PC-3 (cell line): Measurements from ENCODE around the gene WDR75. TPM values are rescaled to one million over a fixed set of nuclear protein-coding genes. Genes with fewer than 3 reads are reported as not detected.

Source experiments
- ATAC-seq: fragments of 200-7000 bp; cut with Tn5 transposase; 2 replicates; pipeline ENCODE4 v1.9.1; 2020; ENCODE audit warnings: mild to moderate bottlenecking, moderate library complexity
- BruUV-seq: library from RNA; stranded (reverse); fragments of 400-500 nt; replicated peaks from 2 replicates; lab custom pipeline; 2021; lab: Mats Ljungman, UMichigan
- CTCF ChIA-PET: fragments of 300-600 bp; sonication (Branson Sonifier 250); formaldehyde crosslinking; loops from one replicate; lab custom pipeline; 2022; ENCODE audit warnings: antibody characterized with exemption; lab: Charles Lee
- POLR2A ChIA-PET: fragments of 300-600 bp; sonication (Branson Sonifier 250); formaldehyde crosslinking; loops from one replicate; lab custom pipeline; 2022; ENCODE audit warnings: antibody characterized with exemption; ENCODE audit not compliant: unreplicated experiment; lab: Charles Lee
- DNase-seq: peaks from one replicate; pipeline ENCODE4 v3.0.0-alpha.2; 2015
- H2AFZ ChIP-seq: fragments of 300-600 bp; sonication (generic); 2 replicates; pipeline ENCODE4 v1.6.0; 2016; ENCODE audit warnings: antibody characterized with exemption, low read length
- H3F3A ChIP-seq: fragments of 300-600 bp; sonication (generic); one replicate; pipeline ENCODE4 v1.6.0; 2017; ENCODE audit warnings: antibody characterized with exemption, low read length, control low read depth, mild to moderate bottlenecking; ENCODE audit not compliant: unreplicated experiment
- H3K27ac ChIP-seq: fragments of 300-600 bp; sonication (generic); 2 replicates; pipeline ENCODE4 v1.5.1; 2016; ENCODE audit warnings: mild to moderate bottlenecking, low read length
- H3K27me3 ChIP-seq: fragments of 300-600 bp; sonication (generic); 2 replicates; pipeline ENCODE4 v1.6.1; 2016; ENCODE audit warnings: low read length, mixed read lengths
- H3K36me3 ChIP-seq: fragments of 300-600 bp; sonication (generic); 2 replicates; pipeline ENCODE4 v1.6.1; 2016; ENCODE audit warnings: low read depth, mixed run types, low read length, mixed read lengths
- H3K4me1 ChIP-seq: fragments of 300-600 bp; sonication (generic); 2 replicates; pipeline ENCODE4 v1.5.1; 2016; ENCODE audit warnings: low read length; ENCODE audit not compliant: insufficient read depth
- H3K4me2 ChIP-seq: fragments of 300-600 bp; sonication (generic); 2 replicates; pipeline ENCODE4 v1.6.0; 2016; ENCODE audit warnings: low read length
- H3K4me3 ChIP-seq: fragments of 300-600 bp; sonication (generic); 2 replicates; pipeline ENCODE4 v1.5.1; 2016; ENCODE audit warnings: mild to moderate bottlenecking, low read length, mixed read lengths
- H3K79me2 ChIP-seq: fragments of 300-600 bp; sonication (generic); 2 replicates; pipeline ENCODE4 v1.6.1; 2017; ENCODE audit warnings: low read length, mixed read lengths
- H3K9ac ChIP-seq: fragments of 300-600 bp; sonication (generic); 2 replicates; pipeline ENCODE4 v1.6.0; 2016; ENCODE audit warnings: mild to moderate bottlenecking, low read length
- H3K9me2 ChIP-seq: fragments of 300-600 bp; sonication (generic); replicated peaks from 2 replicates; pipeline ENCODE4 v1.6.1; 2016; ENCODE audit warnings: mixed run types, low read length, mixed read lengths
- H3K9me3 ChIP-seq: fragments of 300-600 bp; sonication (generic); 2 replicates; pipeline ENCODE4 v1.6.1; 2016; ENCODE audit warnings: low read length, mixed read lengths
- H4K20me1 ChIP-seq: fragments of 300-600 bp; sonication (generic); 2 replicates; pipeline ENCODE4 v1.6.1; 2016; ENCODE audit warnings: low read length, mixed read lengths
- CTCF ChIP-seq: fragments of 300-600 bp; sonication (generic); conservative IDR thresholded peaks from 2 replicates; pipeline ENCODE4 v1.5.1; 2017; ENCODE audit warnings: antibody characterized with exemption, low read depth, mild to moderate bottlenecking, low read length
- EZH2 ChIP-seq: fragments of 300-600 bp; sonication (generic); IDR thresholded peaks from one replicate; pipeline ENCODE4 v1.6.1; 2017; ENCODE audit warnings: antibody characterized with exemption, mild to moderate bottlenecking, low read length; ENCODE audit not compliant: unreplicated experiment
- EZH2phosphoT487 ChIP-seq: fragments of 300-600 bp; sonication (generic); IDR thresholded peaks from 2 replicates; pipeline ENCODE4 v1.6.1; 2018; ENCODE audit warnings: mild to moderate bottlenecking, antibody characterized with exemption, low read length, borderline replicate concordance
- intact Hi-C: fragments of 100-400 bp; cut with micrococcal nuclease; formaldehyde crosslinking; loops from 2 replicates; pipeline ENCODE4 v1.9.0; 2023
- total RNA-seq: library from RNA; depleted of rRNA; stranded (reverse); fragments of >200 nt; gene quantifications from 2 replicates; pipeline ENCODE4 v1.2.3, GENCODE V29; 2014

The WDR75 gene
- total RNA-seq, 1 experiment from 2014 or later, result 62.5 TPM

- ChIA-PET POLR2A (no interaction called here), CTCF (no interaction called here)
- no TSS peak for BruUV-seq
- H3K4me2 ChIP-seq, result no peak overlapping the region
- intact Hi-C loops, result no loop called here
- DNase-seq (no peak), ATAC-seq (no peak)
- H3K9ac ChIP-seq, result no peak overlapping the region
- no peaks in the 10 kb centered on the region for H3K79me2 ChIP-seq
- H2AFZ ChIP-seq, result no peak overlapping the region
- TF ChIP-seq CTCF (no peak), EZH2 (no peak), EZH2phosphoT487 (no peak)
- H4K20me1 ChIP-seq, result no peaks in the 10 kb centered on the region
- no peaks in the 10 kb centered on the region for H3K36me3 ChIP-seq
- no peak overlapping the region for H3K4me3 ChIP-seq
- H3K9me2 ChIP-seq, result no peaks in the 10 kb centered on the region
- no peak overlapping the region for H3K27ac ChIP-seq
- H3K9me3 ChIP-seq, result no peaks in the 10 kb centered on the region
- no peaks in the 10 kb centered on the region for H3K27me3 ChIP-seq
- peaks cover 39% of the 10 kb centered on the region for H3K4me1 ChIP-seq
- no peaks in the 10 kb centered on the region for H3F3A ChIP-seq
Measured at GRCh38 chr2:189409131-189409530, 32.1 kb upstream of the WDR75 start.

GRCh38 chr2:189409647-189410046 lies 31.6 kb upstream of the WDR75 start:
- intact Hi-C loops, result loop anchor here (5.0 kb wide), 2 partner anchors 187 to 1827 kb away; no protein-coding TSS in a partner anchor
- Histone ChIP-seq H2AFZ (no peak overlapping the region), H3K27ac (no peak overlapping the region), H3K36me3 (no peaks in the 10 kb centered on the region), H3K4me2 (no peak overlapping the region), H3K9ac (no peak overlapping the region), H3K27me3 (no peaks in the 10 kb centered on the region), H3K79me2 (no peaks in the 10 kb centered on the region), H3F3A (no peaks in the 10 kb centered on the region), H3K4me1 (peaks cover 39% of the 10 kb centered on the region), H3K9me2 (no peaks in the 10 kb centered on the region), H3K9me3 (no peaks in the 10 kb centered on the region), H3K4me3 (no peak overlapping the region), H4K20me1 (no peaks in the 10 kb centered on the region)
- DNase-seq, result peak; percentile 7
- ChIA-PET POLR2A (interaction anchor here (0.5 kb wide), 1 partner anchor 14 kb away, joined by 4 read pairs; no protein-coding TSS in a partner anchor), CTCF (no interaction called here)
- TF ChIP-seq EZH2phosphoT487, result no peak
- no peak for TF ChIP-seq EZH2
- TF ChIP-seq CTCF, result no peak
- BruUV-seq, result no TSS peak
- ATAC-seq, result no peak

GRCh38 chr2:189411860-189412259 lies 29.4 kb upstream of the WDR75 start:
- TF ChIP-seq CTCF (no peak), EZH2 (no peak), EZH2phosphoT487 (no peak)
- Histone ChIP-seq H3K9me2 (no peaks in the 10 kb centered on the region), H3K4me2 (peak overlapping the region; percentile 35), H3K9ac (0 out of 2 replicates have a peak overlapping the region, but pooled peaks have one; percentile 6), H3K36me3 (no peaks in the 10 kb centered on the region), H3K27ac (peak overlapping the region; percentile 29), H3K4me1 (peaks cover 34% of the 10 kb centered on the region), H2AFZ (peak overlapping the region; percentile 70), H4K20me1 (no peaks in the 10 kb centered on the region), H3K79me2 (no peaks in the 10 kb centered on the region), H3K27me3 (no peaks in the 10 kb centered on the region), H3K9me3 (no peaks in the 10 kb centered on the region), H3F3A (no peaks in the 10 kb centered on the region), H3K4me3 (no peak overlapping the region)
- intact Hi-C loops, result loop anchor here (1.0 to 5.0 kb wide), 8 partner anchors 65 to 1830 kb away; no protein-coding TSS in a partner anchor
- ATAC-seq (peak; percentile 28), DNase-seq (peak; percentile 34)
- CTCF ChIA-PET, result interaction anchor here (0.6 kb wide), 2 partner anchors 16 to 62 kb away, joined by 3 to 10 read pairs; no protein-coding TSS in a partner anchor
- POLR2A ChIA-PET, result interaction anchor here (0.6 kb wide), 1 partner anchor 262 kb away, joined by 4 read pairs; no protein-coding TSS in a partner anchor
- no TSS peak for BruUV-seq
